ENCODE data around the gene TRIM7. TPM values are rescaled to one million over a fixed set of nuclear protein-coding genes. Genes with fewer than 3 reads are reported as not detected.

TRIM7 gene
- total and polyA plus RNA-seq, 9 of the 15 experiments (the other 6 are each of a cell fraction or from before 2014, with no cell fraction given): 2.6 to 14.9 (median 8.9) TPM

- no peak for TF ChIP-seq CHD7 (IDR thresholded peaks at IDR 0.05; ENCODE audit: low read depth, low read length)
- TF ChIP-seq DLX4 (CRISPR knock-in tag; IDR thresholded peaks at IDR 0.05): no peak
- TF ChIP-seq YBX1 (IDR thresholded peaks at IDR 0.05): no peak
- TF ChIP-seq U2AF2 (optimal IDR thresholded peaks at IDR 0.05; ENCODE audit: low read depth, low read length): no peak
- no peak for TF ChIP-seq CREB1 (IDR thresholded peaks at IDR 0.05)
- TF ChIP-seq CREB1 (CRISPR knock-in tag; IDR thresholded peaks at IDR 0.05): 0 out of 2 replicates have a peak, but pooled peaks have one; percentile 11
- peak; percentile 78 to 86 for TF ChIP-seq E2F6 (IDR thresholded peaks at IDR 0.05; ENCODE audit: borderline replicate concordance in 1 of 2, extremely low read depth in 1 of 2, insufficient read depth in 1 of 2, insufficient read length in 1 of 2, low read depth in 1 of 2, low read length in 1 of 2, poor library complexity in 1 of 2, severe bottlenecking in 1 of 2)
- TF ChIP-seq MNT (conservative IDR thresholded peaks at IDR 0.05): peak; percentile 11 to 35; a peak in 1 of 4 replicates
- no peak for TF ChIP-seq ZNF280B (CRISPR knock-in tag; IDR thresholded peaks at IDR 0.05)
Observed at GRCh38 chr5:181204113-181204825, 727 bp downstream of the TRIM7 start (continued).
